ENCODE measurements around the gene ZNHIT6.
"Not testable (repeated sequence)": the region's sequence is repeated elsewhere in the genome, so short reads cannot be mapped to it uniquely, and the experiment has no call there.

The ZNHIT6 gene

GRCh38 chr1:85665932-85666331 is 42.3 kb downstream of the ZNHIT6 start:
- DNase-seq (ENCODE audit: low spot score) = no peak

DNA sequence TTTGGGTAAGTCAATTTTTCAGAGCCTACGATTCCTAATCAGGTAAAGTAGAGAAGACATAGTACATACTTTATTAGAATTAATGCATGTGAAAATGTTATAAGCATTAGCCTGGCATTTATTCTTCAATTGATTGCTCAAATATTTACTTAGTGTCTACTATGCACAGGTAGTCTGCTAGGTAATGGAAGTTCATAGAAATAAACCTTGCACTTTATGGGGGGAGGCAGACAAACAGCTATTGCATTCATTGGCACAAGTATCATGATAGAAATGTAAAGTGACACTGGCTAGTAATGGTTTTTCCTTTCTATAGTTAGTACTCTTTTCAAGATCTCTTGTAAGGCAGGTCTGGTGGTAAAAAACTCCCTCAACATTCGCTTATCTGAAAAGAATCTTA is 44.9 kb downstream of the ZNHIT6 start:
- DNase-seq (ENCODE audit: low spot score) = no peak

GRCh38 chr1:85661767-85662166 is 46.5 kb downstream of the ZNHIT6 start:
- no peak for DNase-seq (ENCODE audit: low spot score)

DNA sequence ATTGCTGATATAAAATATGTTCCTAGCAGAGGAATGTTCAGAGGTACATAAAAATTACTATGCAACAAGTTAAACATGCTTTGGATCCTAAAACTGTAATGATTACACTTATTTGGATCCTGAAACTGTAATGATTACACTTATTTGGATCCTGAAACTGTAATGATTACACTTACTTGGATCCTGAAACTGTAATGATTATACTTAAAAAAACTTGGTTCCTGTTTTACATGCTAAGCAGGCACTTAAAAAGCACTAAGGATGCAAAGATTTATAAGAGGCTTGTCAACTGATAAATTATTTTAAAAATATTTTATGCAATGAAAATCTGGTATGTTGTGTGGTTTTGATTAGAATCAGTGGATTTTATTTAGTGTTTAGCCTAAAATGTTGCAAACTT is 47.7 kb downstream of the ZNHIT6 start:
- no peak for DNase-seq (ENCODE audit: low spot score)

- no peak for DNase-seq (ENCODE audit: low spot score)
Observed at GRCh38 chr1:85659174-85659573, 49.1 kb downstream of the ZNHIT6 start.

- DNase-seq (ENCODE audit: low spot score) = no peak
Observed at GRCh38 chr1:85656948-85657347, 51.3 kb downstream of the ZNHIT6 start.

DNA sequence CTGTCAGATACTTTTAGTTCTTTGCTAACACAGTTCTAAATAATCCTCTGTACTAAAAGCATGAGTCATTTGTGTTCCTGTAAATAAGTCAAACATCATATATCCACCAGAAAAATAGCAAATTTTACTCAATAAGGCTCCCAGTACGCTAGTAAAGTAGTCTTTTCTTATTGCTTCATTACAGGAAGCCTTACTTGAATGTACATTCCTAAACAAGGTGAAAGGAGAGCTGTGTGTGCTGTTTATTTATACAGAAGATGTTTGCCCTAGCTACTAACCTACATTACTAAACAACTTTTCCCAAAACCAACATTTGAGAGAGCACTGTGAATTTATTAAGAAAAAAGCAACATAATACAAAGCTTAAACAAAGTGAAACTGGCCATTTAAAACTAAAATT is 52.0 kb downstream of the ZNHIT6 start:
- DNase-seq (ENCODE audit: low spot score) = no peak

GRCh38 chr1:85655315-85655714 is 52.9 kb downstream of the ZNHIT6 start:
- no peak for DNase-seq (ENCODE audit: low spot score)

DNA sequence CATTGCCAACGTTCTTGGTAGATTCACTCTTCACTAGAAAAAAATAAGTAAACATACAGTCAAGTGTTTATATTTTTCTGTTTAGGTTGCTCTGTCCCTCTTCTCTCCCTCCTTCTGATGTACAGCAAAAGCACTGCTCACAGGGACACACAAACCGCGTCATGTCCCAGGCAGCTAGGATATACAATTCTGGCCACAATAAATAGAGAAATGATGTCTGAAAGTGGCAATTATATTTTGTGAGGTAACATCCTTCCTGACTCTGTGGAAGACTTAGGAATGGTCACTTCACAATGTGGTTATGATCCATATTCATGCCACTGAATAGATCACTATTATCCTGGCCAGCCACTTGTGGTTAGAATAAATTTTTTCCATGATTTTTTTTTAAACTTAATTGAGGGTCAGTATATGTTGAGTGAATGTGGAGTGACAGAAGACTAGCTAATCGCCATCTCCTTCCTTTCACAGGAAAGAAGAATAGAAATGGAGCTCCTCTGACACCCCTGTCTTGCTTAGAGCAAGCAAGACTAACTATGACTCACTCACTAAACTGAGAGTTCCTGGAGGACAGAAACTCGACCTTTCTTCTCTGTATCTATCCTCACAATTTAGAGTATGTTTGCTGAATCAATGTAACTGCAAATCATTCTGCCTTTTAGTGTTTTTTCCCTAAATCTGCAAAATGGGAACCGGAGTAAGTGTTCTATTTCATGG is 54.0 kb downstream of the ZNHIT6 start:
- no peak for DNase-seq (ENCODE audit: low spot score)

DNA sequence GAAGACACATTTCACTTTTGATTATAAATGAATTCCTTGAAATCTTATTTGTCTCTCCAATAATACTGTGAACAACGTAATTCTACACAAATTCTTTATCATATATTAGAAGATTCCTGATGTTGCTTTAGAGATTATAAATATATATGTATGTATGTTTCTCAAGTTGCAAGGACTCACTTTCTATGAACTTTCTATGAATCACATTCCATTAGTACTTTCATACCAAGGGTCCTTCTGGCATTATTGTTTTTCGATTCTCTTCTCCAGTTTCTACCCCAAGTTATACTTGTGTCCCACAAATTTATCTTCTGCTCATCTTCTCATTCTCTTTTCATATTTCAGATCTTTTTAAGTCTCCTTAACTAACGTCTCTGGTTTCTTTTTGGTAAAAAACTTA is 55.9 kb downstream of the ZNHIT6 start:
- no peak for DNase-seq (ENCODE audit: low spot score)

GRCh38 chr1:85650645-85651044 is 57.6 kb downstream of the ZNHIT6 start:
- no peak for DNase-seq (ENCODE audit: low spot score)

DNA sequence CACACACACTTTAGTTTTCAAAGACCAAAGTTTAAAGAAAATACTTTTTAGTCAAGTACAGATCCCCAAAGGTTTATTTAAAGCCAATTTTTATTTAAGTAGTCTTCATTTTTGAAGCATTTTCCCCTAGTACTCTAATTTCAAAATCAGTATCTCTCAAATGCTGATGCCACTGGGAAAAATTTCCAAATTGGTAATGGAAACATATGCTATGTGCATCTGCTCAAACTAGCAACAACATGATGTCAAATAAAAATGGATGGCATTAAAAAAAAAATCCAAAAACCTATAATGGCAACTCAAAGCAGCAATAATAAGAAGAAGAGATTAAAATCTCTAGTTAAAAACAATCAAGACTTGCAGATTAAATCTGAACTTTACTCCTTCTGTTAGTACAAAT is 58.6 kb downstream of the ZNHIT6 start:
- no peak for DNase-seq (ENCODE audit: low spot score)

DNA sequence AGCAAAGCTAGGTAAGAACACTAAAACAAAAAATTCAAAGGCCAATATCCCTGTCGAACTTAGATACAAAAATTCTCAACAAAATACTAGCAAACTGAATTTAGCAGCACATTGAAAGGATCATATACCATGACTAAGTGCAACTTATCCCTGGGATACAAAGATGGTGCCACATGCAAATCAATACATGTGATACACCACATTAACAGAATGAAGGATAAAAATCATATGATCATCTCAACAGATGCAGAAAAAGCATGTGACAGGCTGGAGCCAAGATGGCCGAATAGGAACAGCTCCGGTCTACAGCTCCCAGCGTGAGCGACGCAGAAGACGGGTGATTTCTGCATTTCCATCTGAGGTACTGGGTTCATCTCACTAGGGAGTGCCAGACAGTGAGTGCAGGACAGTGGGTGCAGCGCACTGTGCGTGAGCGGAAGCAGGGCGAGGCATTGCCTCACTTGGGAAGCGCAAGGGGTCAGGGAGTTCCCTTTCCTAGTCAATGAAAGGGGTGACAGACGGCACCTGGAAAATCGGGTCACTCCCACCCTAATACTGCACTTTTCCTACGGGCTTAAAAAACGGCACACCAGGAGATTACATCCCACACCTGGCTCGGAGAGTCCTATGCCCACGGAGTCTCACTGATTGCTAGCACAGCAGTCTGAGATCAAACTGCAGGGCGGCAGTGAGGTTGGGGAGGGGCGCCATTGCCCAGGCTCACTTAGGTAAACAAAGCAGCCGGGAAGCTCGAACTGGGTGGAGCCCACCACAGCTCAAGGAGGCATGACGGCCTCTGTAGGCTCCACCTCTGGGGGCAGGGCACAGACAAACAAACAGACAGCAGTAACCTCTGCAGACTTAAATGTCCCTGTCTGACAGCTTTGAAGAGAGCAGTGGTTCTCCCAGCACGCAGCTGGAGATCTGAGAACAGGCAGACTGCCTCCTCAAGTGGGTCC is 66.4 kb downstream of the ZNHIT6 start:
- not testable (repeated sequence) for DNase-seq (ENCODE audit: low spot score)

GRCh38 chr1:85639920-85640319 is 68.3 kb downstream of the ZNHIT6 start:
- not testable (repeated sequence) for DNase-seq (ENCODE audit: low spot score)

DNA sequence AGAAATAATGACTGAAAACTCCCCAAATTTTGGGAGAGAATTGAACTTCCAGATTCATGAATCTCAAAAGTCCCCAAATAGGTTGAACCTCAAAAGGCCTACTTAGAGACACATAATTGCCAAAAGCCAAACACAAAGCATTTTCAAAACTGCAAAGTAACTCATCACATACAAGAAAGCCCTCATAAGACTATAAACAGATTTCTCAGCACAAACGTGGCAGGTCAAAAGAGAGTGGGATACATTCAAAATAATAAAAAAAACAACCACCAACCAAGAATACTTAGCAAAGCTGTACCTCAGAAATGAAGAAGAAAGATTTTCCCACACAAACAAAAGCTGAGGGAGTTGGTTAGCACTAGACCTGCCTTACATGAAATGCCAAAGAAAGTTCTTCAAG is 69.8 kb downstream of the ZNHIT6 start:
- no peak for DNase-seq (ENCODE audit: low spot score)

GRCh38 chr1:85630493-85630892 is 77.7 kb downstream of the ZNHIT6 start:
- DNase-seq (ENCODE audit: low spot score) = no peak

GRCh38 chr1:85629532-85629920 is 78.7 kb downstream of the ZNHIT6 start:
- no peak for DNase-seq (ENCODE audit: low spot score)

- DNase-seq (ENCODE audit: low spot score) = no peak
Observed at GRCh38 chr1:85628791-85629531, 79.3 kb downstream of the ZNHIT6 start.

GRCh38 chr1:85626818-85627217 is 81.4 kb downstream of the ZNHIT6 start:
- no peak for DNase-seq (ENCODE audit: low spot score)

DNA sequence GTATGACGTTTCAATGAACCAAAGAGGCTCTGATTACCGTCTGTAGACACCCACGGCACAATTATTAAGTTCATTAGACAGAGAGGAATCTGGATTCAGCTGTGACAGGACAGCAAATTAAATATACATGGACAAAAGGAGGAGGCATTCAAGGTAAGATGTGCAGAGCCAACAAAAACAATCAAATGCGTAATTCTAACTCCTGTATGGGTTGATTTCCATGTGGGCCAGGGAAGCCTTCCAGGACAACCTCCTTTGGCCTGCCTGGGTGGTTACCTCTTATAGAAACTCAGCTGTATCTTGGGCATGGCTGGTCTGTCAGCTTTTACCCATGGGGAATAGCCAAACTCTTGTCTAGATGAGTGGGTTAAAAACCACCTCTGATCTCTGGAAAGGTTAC is 83.9 kb downstream of the ZNHIT6 start:
- DNase-seq (ENCODE audit: low spot score) = no peak

GRCh38 chr1:85623061-85623471 is 85.2 kb downstream of the ZNHIT6 start:
- no peak for DNase-seq (ENCODE audit: low spot score)

DNA sequence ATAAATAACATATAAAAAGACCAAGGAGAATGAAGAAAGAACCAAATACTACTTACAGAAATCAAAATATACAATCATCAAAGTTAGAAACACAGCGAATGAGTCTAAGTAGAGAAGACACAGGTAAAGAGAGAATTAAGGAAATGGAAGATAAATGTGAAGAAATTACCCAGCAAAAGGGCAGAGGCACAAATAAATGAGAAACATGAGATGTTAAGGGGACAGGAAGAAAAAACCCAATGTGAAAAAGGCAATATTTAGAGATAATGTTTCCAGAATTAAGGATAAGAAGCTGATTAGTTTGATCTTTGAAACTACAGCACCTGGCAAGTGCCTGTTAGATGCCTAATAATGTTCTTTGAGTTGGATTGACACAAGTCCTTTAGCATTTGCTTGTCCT is 86.8 kb downstream of the ZNHIT6 start:
- DNase-seq (ENCODE audit: low spot score) = no peak
